K562 (cell line): ENCODE data around the gene EPS8.

ENCODE experiments used
- CTCF ChIP-seq, 3 experiments: IDR thresholded peaks in 2 of 3; conservative IDR thresholded peaks in 1 of 3; 2 replicates each; pipeline ENCODE4 v1.5.1; 2011 to 2012; ENCODE audit warnings: low read length in 3 of 3, mild to moderate bottlenecking in 3 of 3, control low read depth in 2 of 3, improper control_type of control experiment in 1 of 3, inconsistent platforms in 1 of 3, low read depth in 1 of 3, mixed read lengths in 1 of 3, moderate library complexity in 1 of 3; ENCODE audit not compliant: insufficient read depth in 2 of 3
- RBBP5 ChIP-seq: fragments of 200-600 bp; sonication (generic); IDR thresholded peaks from 2 replicates; pipeline ENCODE4 v1.6.1; 2012; ENCODE audit warnings: borderline replicate concordance, mild to moderate bottlenecking, low read length, control low read depth, inconsistent platforms; ENCODE audit not compliant: insufficient read depth, poor library complexity, severe bottlenecking
- REST ChIP-seq, 2 experiments: fragments of 450-650 bp; formaldehyde crosslinking in 1 of 2; IDR thresholded peaks; 2 replicates each; pipeline versions ENCODE4 v1.4.0 to v1.6.1; 2014 to 2020; ENCODE audit warnings: mild to moderate bottlenecking in 2 of 2, borderline replicate concordance in 1 of 2, low read depth in 1 of 2
- UBTF ChIP-seq, 2 experiments: IDR thresholded peaks; 2 replicates each; pipeline ENCODE4 v1.6.1; 2012; ENCODE audit warnings: improper control_type of control experiment in 2 of 2, low read depth in 2 of 2, low read length in 2 of 2, borderline replicate concordance in 1 of 2
- ZBTB2 ChIP-seq: fragments of 450-650 bp; IDR thresholded peaks from 2 replicates; pipeline ENCODE4 v1.6.1; 2016; ENCODE audit warnings: antibody characterized with exemption

- TF ChIP-seq REST (IDR thresholded peaks at IDR 0.05; ENCODE audit: borderline replicate concordance) = no peak
- no peak for TF ChIP-seq REST (CRISPR knock-in tag; IDR thresholded peaks at IDR 0.05; ENCODE audit: low read depth)
- no peak for TF ChIP-seq ZBTB2
- TF ChIP-seq UBTF (IDR thresholded peaks at IDR 0.05; ENCODE audit: borderline replicate concordance in 1 of 2, low read depth in 2 of 2, low read length in 2 of 2) = no peak
- no peak for TF ChIP-seq RBBP5
- no peak for TF ChIP-seq CTCF (IDR thresholded peaks at IDR 0.05 in 2 of 3, conservative IDR thresholded peaks at IDR 0.05 in 1 of 3; ENCODE audit: insufficient read depth in 2 of 3, low read depth in 1 of 3, low read length in 3 of 3)
Measured at GRCh38 chr12:15574353-15574752, 214.8 kb downstream of the EPS8 start.
